SK-N-MC (cell line): ENCODE data around the gene MTHFSD.

Experiments
- EZH2 ChIP-seq: fragments of 200-600 bp; sonication (generic); IDR thresholded peaks from one replicate; pipeline ENCODE4 v1.6.1; 2017; ENCODE audit warnings: antibody characterized with exemption
- FOXP2 ChIP-seq: optimal IDR thresholded peaks from 2 replicates; pipeline ENCODE3; 2011; ENCODE audit warnings: mild to moderate bottlenecking, moderate library complexity; ENCODE audit not compliant: insufficient read depth; ENCODE audit errors: extremely low read length, control extremely low read depth
- POLR2AphosphoS5 ChIP-seq: IDR thresholded peaks from 2 replicates; pipeline ENCODE4 v1.6.1; 2012; ENCODE audit warnings: mild to moderate bottlenecking, low read depth, low read length, borderline replicate concordance

DNA sequence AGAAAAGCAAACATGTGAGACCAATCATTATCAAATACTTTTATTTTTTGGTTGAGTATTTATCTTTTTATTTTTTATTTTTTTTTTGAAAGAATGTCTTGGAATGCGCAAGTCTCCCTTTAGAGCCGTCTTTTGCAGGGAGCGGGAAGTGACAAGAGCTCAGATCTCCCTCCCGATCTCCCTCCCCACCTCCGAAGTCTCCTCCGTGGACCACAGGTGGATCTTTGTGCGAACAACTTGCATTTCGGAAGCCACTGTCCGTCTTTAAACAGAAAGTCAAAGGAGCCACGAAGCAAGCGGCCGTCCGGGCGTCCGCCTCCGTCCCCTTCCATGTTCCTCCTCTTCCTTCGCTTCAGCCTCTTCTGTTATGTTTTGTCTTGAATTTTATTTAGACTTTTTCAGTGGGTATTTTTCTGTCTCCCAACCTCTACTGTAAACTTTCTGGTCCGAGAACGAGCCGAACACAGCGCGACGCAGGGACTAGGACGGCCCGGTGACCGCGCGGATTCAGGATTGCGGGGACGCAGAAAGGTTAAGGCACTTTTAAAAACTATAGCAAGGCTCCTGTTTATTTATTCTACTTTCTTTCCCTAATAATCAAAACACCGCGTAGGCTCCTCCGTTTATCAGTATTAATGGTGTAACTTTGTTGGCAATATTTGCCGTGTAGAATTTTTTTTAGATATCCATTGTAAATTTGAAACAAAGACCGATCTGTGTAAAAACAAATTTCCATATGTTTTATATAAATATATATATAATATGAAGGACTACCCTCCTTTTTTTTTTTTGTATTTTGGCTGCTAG, 41.4 kb downstream of the MTHFSD start:
- TF ChIP-seq POLR2AphosphoS5, result no peak
- TF ChIP-seq EZH2, result no peak
- no peak for TF ChIP-seq FOXP2
